Measurements from ENCODE around the gene CBR3. TPM values are rescaled to one million over a fixed set of nuclear protein-coding genes. Genes with fewer than 3 reads are reported as not detected.

The CBR3 gene
- 1.3 and 1.7 TPM in 2 replicates for total RNA-seq

GRCh38 chr21:36134803-36135390 is at the start of gene CBR3:
Gene CBR3 (plus strand): TSS chr21:36135079. CDS start chr21:36135193, 114 bp downstream.

GRCh38 chr21:36156815-36157670 is 22.2 kb downstream of the CBR3 start, which contains the start of gene DOP1B:
Gene DOP1B (plus strand): TSS chr21:36156824. CDS start chr21:36164734, 7,910 bp downstream.

Other genes starting within 250 kb of the CBR3 start
- gene SETD4, start 74.6 kb upstream of the CBR3 start, total RNA-seq = 16.6 and 18.3 TPM in 2 replicates
- gene CBR1, start 65.1 kb upstream of the CBR3 start, total RNA-seq = 134 and 162 TPM in 2 replicates
- 10.7 and 14.2 TPM in 2 replicates for gene DOP1B, start 21.7 kb downstream of the CBR3 start, total RNA-seq
- gene MORC3, start 185.1 kb downstream of the CBR3 start, total RNA-seq = 55.0 and 65.3 TPM in 2 replicates

Measured in tracheal epithelial cell (primary cell).